Measurements from ENCODE around the gene LIPI. TPM values are rescaled to one million over a fixed set of nuclear protein-coding genes. Genes with fewer than 3 reads are reported as not detected.
"Not testable (repeated sequence)": the region's sequence is repeated elsewhere in the genome, so short reads cannot be mapped to it uniquely, and the experiment has no call there.

Gene LIPI
- total and polyA plus RNA-seq, 11 donors: not detected

- Histone ChIP-seq H3K4me1 (no peaks in the 10 kb centered on the region), H3K36me3 (no peaks in the 10 kb centered on the region), H3K9me3 (no peaks in the 10 kb centered on the region), H3K27ac (no peak overlapping the region), H3K27me3 (no peaks in the 10 kb centered on the region), H3K4me3 (no peak overlapping the region)
- TF ChIP-seq CTCF (IDR thresholded peaks at IDR 0.05) (no peak), POLR2A (IDR thresholded peaks at IDR 0.05) (no peak)
- no peak for ATAC-seq
- 41 to 81% (median 76%) methylated on average over 4 of the region's 4 CpGs for WGBS, 4 donors
- intact Hi-C loops (cut with DNase I): no loop called here
- no peak for DNase-seq
These were observed 114.6 kb downstream of the LIPI start for GRCh38 chr21:14096172-14096571.

- TF ChIP-seq CTCF (IDR thresholded peaks at IDR 0.05) (no peak), POLR2A (IDR thresholded peaks at IDR 0.05) (no peak)
- Histone ChIP-seq H3K4me3 (no peak overlapping the region), H3K27ac (no peak overlapping the region), H3K27me3 (no peaks in the 10 kb centered on the region), H3K4me1 (no peaks in the 10 kb centered on the region), H3K9me3 (no peaks in the 10 kb centered on the region), H3K36me3 (no peaks in the 10 kb centered on the region)
- 71 to 92% (median 88%) methylated on average over 2 of the region's 2 CpGs for WGBS, 4 donors
- intact Hi-C loops (cut with DNase I): no loop called here
- ATAC-seq (no peak), DNase-seq (no peak)
These were observed 115.7 kb downstream of the LIPI start for GRCh38 chr21:14095056-14095455.

- no peaks in the 10 kb centered on the region for H3K27me3 ChIP-seq
- 80 to 91% (median 85%) methylated on average over 8 to 22 of the region's 22 CpGs for WGBS, 4 donors
- no peak for DNase-seq
- no peaks in the 10 kb centered on the region for H3K4me1 ChIP-seq
- H3K9me3 ChIP-seq: no peaks in the 10 kb centered on the region
- H3K4me3 ChIP-seq: no peak overlapping the region
- no peak overlapping the region for H3K27ac ChIP-seq
- no peak for TF ChIP-seq POLR2A (IDR thresholded peaks at IDR 0.05)
- TF ChIP-seq CTCF (IDR thresholded peaks at IDR 0.05): no peak
- intact Hi-C loops (cut with DNase I): no loop called here
- ATAC-seq: no peak
- H3K36me3 ChIP-seq: no peaks in the 10 kb centered on the region
These were observed 117.8 kb downstream of the LIPI start for GRCh38 chr21:14092834-14093560.

GRCh38 chr21:14090184-14090583 is 120.6 kb downstream of the LIPI start:
- H3K36me3 ChIP-seq; H3K27me3 ChIP-seq; DNase-seq; intact Hi-C loops (cut with DNase I); H3K4me3 ChIP-seq; H3K9me3 ChIP-seq; ATAC-seq; H3K4me1 ChIP-seq; H3K27ac ChIP-seq: not testable (repeated sequence)

- H3K27me3 ChIP-seq: no peaks in the 10 kb centered on the region
- peaks cover 0 to 2% (median 0%) of the 10 kb centered on the region in 9 donors for H3K36me3 ChIP-seq
- ATAC-seq (no peak), DNase-seq (no peak)
- intact Hi-C loops (cut with DNase I): no loop called here
- H3K4me3 ChIP-seq: no peak overlapping the region
- no peaks in the 10 kb centered on the region for H3K4me1 ChIP-seq
- 81 to 96% (median 90%) methylated on average over 6 of the region's 6 CpGs for WGBS, 4 donors
- TF ChIP-seq POLR2A (IDR thresholded peaks at IDR 0.05) (no peak), CTCF (IDR thresholded peaks at IDR 0.05) (no peak)
- H3K27ac ChIP-seq: no peak overlapping the region
- H3K9me3 ChIP-seq: peaks cover 0 to 9% (median 0%) of the 10 kb centered on the region in 12 donors
These were observed 122.4 kb downstream of the LIPI start for GRCh38 chr21:14088391-14088790.

Measured in heart left ventricle (tissue), 16 donors.